ENCODE measurements around the gene ZSCAN21. TPM values are rescaled to one million over a fixed set of nuclear protein-coding genes. Genes with fewer than 3 reads are reported as not detected.

Gene ZSCAN21
- polyA plus RNA-seq, 3 donors: 1.5 to 4.6 (median 4.4) TPM

- Mint-ChIP-seq H3K36me3 (peaks cover 78 to 90% of the 10 kb centered on the region in 2 donors), H3K4me1 (no peaks in the 10 kb centered on the region), H3K4me3 (no peak overlapping the region), H3K27ac (peak overlapping the region in 1 of 7 donors; percentile 10), H3K9me3 (no peaks in the 10 kb centered on the region), H3K27me3 (ENCODE audit: low read depth in 3 of 3) (peaks cover 0 to 2% (median 0%) of the 10 kb centered on the region in 3 donors)
- no CpG with 5 or more reads among the region's 6 CpGs for WGBS (ENCODE audit: insufficient coverage)
- Histone ChIP-seq H3K79me2 (ENCODE audit: insufficient read depth, low read length) (no peaks in the 10 kb centered on the region), H4K20me1 (ENCODE audit: insufficient read depth, low read length) (no peaks in the 10 kb centered on the region), H3K4me2 (replicated peaks; ENCODE audit: extremely low read depth, low read length, poor library complexity, severe bottlenecking) (no peak overlapping the region), H3K4me1 (ENCODE audit: control insufficient read depth in 1 of 2, insufficient read depth in 2 of 2, low read length in 2 of 2) (no peaks in the 10 kb centered on the region), H3K9me3 (replicated peaks in 1 of 2; ENCODE audit: control insufficient read depth in 1 of 2, insufficient read depth in 1 of 2, low read length in 2 of 2) (no peaks in the 10 kb centered on the region), H3K4me3 (replicated peaks in 1 of 3; ENCODE audit: low read depth in 2 of 3, low read length in 3 of 3) (no peak overlapping the region), H3K9ac (ENCODE audit: insufficient read depth, low read length, poor library complexity, severe bottlenecking) (no peak overlapping the region), H3K36me3 (replicated peaks in 1 of 2; ENCODE audit: control insufficient read depth in 1 of 2, insufficient read depth in 2 of 2, low read length in 2 of 2) (peaks cover 69 to 97% of the 10 kb centered on the region in 2 donors), H3K27ac (ENCODE audit: low read depth in 1 of 2, low read length in 2 of 2) (no peak overlapping the region), H2AFZ (ENCODE audit: insufficient read depth, low read depth, low read length, poor library complexity, severe bottlenecking) (no peak overlapping the region), H3K27me3 (ENCODE audit: control insufficient read depth in 2 of 2, insufficient read depth in 2 of 2, low read length in 2 of 2) (no peaks in the 10 kb centered on the region)
- intact Hi-C loops (cut with micrococcal nuclease): no loop called here
- DNase-seq: no peak
- TF ChIP-seq, protein P1, sequence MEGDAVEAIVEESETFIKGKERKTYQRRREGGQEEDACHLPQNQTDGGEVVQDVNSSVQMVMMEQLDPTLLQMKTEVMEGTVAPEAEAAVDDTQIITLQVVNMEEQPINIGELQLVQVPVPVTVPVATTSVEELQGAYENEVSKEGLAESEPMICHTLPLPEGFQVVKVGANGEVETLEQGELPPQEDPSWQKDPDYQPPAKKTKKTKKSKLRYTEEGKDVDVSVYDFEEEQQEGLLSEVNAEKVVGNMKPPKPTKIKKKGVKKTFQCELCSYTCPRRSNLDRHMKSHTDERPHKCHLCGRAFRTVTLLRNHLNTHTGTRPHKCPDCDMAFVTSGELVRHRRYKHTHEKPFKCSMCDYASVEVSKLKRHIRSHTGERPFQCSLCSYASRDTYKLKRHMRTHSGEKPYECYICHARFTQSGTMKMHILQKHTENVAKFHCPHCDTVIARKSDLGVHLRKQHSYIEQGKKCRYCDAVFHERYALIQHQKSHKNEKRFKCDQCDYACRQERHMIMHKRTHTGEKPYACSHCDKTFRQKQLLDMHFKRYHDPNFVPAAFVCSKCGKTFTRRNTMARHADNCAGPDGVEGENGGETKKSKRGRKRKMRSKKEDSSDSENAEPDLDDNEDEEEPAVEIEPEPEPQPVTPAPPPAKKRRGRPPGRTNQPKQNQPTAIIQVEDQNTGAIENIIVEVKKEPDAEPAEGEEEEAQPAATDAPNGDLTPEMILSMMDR (IDR thresholded peaks at IDR 0.05): no peak
Measured at GRCh38 chr7:100033526-100033925, 16.0 kb upstream of the ZSCAN21 start.

- H3K9me3 ChIP-seq (replicated peaks in 1 of 2; ENCODE audit: control insufficient read depth in 1 of 2, insufficient read depth in 1 of 2, low read length in 2 of 2): no peaks in the 10 kb centered on the region
- no peak for DNase-seq
- H4K20me1 ChIP-seq (ENCODE audit: insufficient read depth, low read length): no peaks in the 10 kb centered on the region
- no peak overlapping the region for H3K9ac ChIP-seq (ENCODE audit: insufficient read depth, low read length, poor library complexity, severe bottlenecking)
- H3K36me3 ChIP-seq (replicated peaks in 1 of 2; ENCODE audit: control insufficient read depth in 1 of 2, insufficient read depth in 2 of 2, low read length in 2 of 2): peaks cover 62 to 82% of the 10 kb centered on the region in 2 donors
- Mint-ChIP-seq H3K4me3 (no peak overlapping the region), H3K27me3 (ENCODE audit: low read depth in 3 of 3) (peaks cover 0 to 2% (median 1%) of the 10 kb centered on the region in 3 donors), H3K4me1 (no peaks in the 10 kb centered on the region), H3K27ac (no peak overlapping the region), H3K36me3 (peaks cover 72 to 85% of the 10 kb centered on the region in 2 donors), H3K9me3 (no peaks in the 10 kb centered on the region)
- no peak overlapping the region for H3K4me3 ChIP-seq (replicated peaks in 1 of 3; ENCODE audit: low read depth in 2 of 3, low read length in 3 of 3)
- no peak overlapping the region for H2AFZ ChIP-seq (ENCODE audit: insufficient read depth, low read depth, low read length, poor library complexity, severe bottlenecking)
- H3K79me2 ChIP-seq (ENCODE audit: insufficient read depth, low read length): no peaks in the 10 kb centered on the region
- H3K27ac ChIP-seq (ENCODE audit: low read depth in 1 of 2, low read length in 2 of 2): no peak overlapping the region
- intact Hi-C loops (cut with micrococcal nuclease): no loop called here
- TF ChIP-seq, protein P1 (IDR thresholded peaks at IDR 0.05): no peak
- H3K27me3 ChIP-seq (ENCODE audit: control insufficient read depth in 2 of 2, insufficient read depth in 2 of 2, low read length in 2 of 2): no peaks in the 10 kb centered on the region
- 97% methylated on average over 6 of the region's 8 CpGs for WGBS (ENCODE audit: insufficient coverage)
- no peak overlapping the region for H3K4me2 ChIP-seq (replicated peaks; ENCODE audit: extremely low read depth, low read length, poor library complexity, severe bottlenecking)
- H3K4me1 ChIP-seq (ENCODE audit: control insufficient read depth in 1 of 2, insufficient read depth in 2 of 2, low read length in 2 of 2): no peaks in the 10 kb centered on the region
Measured at GRCh38 chr7:100034871-100035510, 14.6 kb upstream of the ZSCAN21 start.
